ENCODE results near the gene NR1I2.

Gene NR1I2

DNA sequence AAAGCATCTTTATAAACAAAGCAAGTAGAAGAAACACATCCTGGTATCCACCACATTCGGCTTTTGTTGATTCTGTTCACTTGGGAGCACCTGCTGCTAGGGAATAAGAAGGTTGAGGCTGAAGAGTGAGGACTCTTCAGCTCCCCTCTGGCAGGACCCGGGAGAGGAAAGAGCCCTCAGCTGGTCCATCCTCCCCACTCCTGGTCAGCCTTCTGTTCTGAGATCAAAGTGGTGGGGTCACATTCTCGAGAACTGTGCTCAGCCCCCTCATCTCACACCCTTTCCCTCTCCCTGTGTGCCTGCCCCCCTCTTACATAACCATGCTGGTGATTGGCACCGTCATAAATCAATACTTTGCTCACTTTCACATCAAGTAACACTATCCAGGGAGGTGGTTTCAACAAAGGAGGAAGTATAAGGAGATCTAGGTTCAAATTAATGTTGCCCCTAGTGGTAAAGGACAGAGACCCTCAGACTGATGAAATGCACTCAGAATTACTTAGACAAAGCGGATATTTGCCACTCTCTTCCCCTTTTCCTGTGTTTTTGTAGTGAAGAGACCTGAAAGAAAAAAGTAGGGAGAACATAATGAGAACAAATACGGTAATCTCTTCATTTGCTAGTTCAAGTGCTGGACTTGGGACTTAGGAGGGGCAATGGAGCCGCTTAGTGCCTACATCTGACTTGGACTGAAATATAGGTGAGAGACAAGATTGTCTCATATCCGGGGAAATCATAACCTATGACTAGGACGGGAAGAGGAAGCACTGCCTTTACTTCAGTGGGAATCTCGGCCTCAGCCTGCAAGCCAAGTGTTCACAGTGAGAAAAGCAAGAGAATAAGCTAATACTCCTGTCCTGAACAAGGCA lies at the start of gene NR1I2:
TSS of gene NR1I2 (plus strand) at position 772 of the 869 bp plus-strand sequence.
- no peak for DNase-seq

DNA sequence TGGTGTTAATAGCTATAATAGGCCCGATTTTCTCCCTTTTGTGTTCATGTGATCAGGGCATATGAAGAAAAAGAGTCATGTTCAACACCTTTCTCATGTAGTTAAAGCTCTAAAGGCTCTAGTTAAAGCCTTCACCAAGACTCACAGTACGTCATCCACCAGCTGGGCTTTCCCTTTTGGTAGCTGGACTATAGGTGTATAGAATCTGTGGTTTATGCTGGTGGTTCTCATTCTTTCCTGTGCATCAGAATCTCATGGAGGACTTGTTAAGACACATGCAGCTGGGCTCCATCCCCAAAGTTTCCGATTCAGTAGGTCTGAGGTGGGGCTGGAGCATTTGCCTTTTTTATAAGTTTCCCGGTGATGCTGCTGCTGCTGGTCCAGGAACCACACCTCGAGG lies 48.1 kb upstream of the NR1I2 start:
- DNase-seq: no peak

DNA sequence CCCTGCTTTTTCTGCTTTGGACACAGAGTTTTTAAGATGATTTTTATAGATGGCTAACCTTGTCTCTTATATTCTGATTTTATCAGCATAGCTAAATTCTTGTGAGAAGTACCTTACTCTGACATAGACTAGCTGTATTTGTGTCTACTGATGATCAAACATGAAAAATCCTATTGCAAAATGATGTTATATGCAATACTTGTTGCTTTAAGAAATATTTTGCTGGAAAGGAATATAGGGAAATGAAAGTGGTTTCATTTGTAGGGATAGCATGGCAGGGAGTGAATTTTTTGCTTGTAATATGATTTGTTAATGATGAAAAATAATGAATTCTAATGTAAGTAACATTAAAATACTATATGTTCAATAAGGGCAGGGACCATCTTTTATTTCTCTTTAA lies 43.2 kb upstream of the NR1I2 start:
- DNase-seq: no peak

DNA sequence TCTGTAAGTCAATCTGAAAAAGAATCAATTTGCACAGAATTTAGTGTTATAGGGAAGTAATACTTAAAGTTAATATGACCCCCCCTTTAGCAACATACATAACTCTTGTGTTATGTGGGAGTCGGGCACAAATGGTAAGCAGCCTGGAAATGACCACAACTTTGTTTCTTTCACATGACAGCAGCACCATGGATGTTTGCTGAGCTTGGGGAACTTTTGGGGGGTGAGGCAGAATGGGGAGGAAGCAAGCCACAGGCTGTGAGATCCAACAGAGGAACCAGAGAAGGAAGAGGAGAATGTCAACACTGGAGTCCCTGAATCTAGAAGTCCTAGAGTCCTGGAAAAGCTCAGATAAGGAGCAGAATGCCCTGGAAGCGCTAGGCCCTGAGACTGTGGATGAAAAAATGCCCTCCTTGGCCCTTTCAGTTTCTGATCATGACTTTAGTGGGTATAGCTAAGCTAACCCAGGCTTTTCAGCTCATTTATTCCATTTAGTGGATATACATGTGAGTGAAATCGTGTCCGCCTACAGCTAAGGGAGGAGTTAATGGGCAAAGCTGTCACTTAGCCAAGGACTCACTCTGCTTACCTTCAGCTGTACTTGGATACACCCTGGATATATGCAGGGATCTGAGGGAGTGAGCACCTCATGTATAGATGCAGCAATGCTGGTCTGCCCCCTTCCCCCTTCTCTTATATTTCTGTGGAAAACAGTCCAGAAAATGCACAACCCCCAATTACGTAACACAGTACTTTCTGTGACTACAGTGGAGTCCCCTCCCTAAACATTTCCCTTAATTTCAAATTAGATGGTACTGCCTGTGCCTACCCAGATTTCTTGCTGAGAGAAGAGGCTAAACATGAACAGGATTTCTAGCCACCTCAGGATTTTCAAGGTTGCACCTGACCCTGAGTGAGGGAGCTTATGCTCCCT lies 40.0 kb upstream of the NR1I2 start:
- no peak for DNase-seq

- DNase-seq: no peak
Measured at GRCh38 chr3:119743921-119744320, 38.0 kb upstream of the NR1I2 start.

- DNase-seq: no peak
Measured at GRCh38 chr3:119745942-119746341, 36.0 kb upstream of the NR1I2 start.

GRCh38 chr3:119746423-119746822 lies 35.5 kb upstream of the NR1I2 start:
- no peak for DNase-seq

GRCh38 chr3:119747357-119747756 lies 34.5 kb upstream of the NR1I2 start:
- DNase-seq: no peak

DNA sequence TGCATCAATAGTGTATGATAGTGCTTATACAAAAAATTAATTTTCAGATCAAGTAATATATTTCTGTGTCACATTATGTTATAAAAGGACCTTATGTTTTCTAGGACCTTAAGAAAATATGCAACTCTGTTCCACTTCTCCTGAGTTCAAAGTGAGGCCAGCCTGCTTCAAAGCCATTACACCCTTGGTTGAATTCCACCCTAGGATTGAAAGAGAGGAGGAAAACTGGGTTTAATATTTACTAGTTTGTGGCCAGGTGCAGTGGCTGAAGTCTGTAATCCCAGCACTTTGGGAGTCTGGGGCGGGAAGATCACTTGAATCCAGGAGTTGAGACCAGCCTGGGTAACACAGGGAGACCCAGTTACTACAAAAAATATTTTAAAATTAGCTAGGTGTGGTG lies 32.9 kb upstream of the NR1I2 start:
- DNase-seq: no peak

DNA sequence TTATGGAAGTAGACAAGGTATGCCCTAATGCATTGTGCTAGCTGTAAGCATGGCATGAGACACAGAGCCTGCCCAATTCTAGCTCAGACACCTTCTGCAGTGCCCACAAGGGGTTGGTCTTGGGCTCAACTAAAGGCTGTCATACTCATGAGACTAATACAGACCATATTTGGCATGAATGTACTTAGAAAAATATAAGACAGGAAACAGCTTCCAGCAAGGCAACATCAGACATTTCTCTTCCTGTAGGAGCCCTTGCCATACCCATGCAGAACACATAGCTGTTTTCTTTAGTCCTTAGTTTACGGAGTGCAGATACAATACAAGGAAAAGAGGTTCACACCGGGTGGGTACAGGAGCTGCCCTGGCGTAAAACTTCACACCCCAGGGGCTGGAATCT lies 30.5 kb upstream of the NR1I2 start:
- no peak for DNase-seq

- DNase-seq: no peak
Measured at GRCh38 chr3:119759962-119760361, 21.9 kb upstream of the NR1I2 start.

DNA sequence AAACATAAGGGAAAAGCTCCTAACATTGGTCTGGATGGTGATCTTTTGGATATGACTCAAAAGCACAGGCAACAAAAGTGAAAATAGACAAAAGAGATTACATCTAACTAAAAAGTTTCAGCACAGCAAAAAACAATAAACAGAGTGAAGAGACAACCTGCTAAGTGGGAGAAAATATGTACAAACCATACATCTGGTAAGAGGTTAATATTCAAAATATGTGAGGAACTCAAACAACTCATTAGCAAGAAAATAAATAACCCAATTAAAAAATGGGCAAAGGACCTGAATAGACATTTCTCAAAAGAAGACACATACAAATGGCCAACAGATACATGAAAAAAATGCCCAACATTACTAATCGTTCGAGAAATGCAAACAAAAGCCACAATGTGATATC lies 19.0 kb upstream of the NR1I2 start:
- no peak for DNase-seq

GRCh38 chr3:119763466-119763865 lies 18.4 kb upstream of the NR1I2 start:
- no peak for DNase-seq

GRCh38 chr3:119765239-119765638 lies 16.7 kb upstream of the NR1I2 start:
- DNase-seq: no peak

DNA sequence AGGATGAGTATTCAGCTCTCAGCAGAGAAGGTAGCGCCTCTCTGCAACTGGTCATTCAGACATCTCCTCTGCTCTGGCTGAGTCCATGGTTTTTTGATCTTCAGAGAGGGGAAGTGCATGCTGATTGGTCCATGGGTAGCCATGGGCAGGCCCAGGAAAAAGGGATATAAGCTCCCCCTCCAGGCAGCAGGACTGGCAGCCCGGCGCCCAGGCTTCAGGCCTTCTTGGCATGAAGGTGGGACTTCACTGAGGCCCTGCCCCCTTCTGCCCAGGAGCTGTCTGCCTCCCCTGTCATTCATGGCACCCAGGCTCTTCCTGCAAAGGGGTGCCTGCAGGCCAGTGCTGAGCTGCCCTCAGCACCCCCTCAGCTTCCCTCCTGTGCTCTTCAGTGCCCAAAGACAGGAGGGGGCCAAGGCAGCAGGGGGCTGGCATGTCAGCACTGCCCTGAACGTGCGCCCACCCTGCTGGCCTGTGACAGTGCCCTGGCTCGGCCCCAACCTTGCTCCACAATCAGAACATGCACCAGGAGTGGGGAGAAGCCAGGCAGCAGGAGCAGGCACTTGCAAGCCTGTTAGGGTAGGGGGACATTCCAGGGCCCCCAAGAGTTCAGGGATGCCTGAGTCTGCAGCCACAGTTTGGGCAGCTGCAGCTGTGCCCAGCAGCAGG lies 13.8 kb upstream of the NR1I2 start:
- no peak for DNase-seq

DNA sequence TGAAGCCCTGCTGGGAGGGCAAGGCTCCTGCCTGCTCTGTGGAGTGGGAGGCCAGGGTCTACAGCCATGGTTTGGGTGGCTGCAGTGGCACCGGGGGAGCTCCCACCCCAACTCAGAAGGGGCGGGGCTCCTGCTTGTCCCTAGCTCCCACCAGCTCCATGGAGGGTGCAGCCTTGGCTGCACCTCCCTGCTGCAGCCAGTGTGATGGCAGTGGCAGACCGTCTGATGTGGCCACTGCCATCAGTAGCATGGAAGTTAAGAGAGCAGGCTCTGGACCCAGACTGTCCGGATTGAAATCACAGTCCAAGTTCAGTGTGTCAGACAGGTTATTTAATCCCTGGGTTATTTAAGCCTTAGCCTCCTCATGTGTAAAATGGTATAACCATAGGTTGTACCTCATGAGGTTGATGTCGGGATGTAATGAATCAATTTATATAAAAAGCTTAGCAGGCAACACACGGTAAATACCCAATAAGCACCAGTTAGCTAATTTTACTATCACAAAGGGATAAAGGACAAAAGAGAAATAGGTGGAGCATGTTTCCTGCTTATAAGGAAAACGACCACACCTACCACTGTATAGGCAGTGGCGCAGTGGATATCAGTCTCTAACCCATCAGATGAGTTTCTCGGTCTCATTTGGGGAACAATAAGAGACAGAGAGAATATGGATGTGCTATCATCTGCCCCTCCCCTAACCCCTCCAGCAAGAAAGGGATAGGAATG lies 13.1 kb upstream of the NR1I2 start:
- no peak for DNase-seq

- no peak for DNase-seq
Measured at GRCh38 chr3:119769394-119770149, 12.3 kb upstream of the NR1I2 start.

DNA sequence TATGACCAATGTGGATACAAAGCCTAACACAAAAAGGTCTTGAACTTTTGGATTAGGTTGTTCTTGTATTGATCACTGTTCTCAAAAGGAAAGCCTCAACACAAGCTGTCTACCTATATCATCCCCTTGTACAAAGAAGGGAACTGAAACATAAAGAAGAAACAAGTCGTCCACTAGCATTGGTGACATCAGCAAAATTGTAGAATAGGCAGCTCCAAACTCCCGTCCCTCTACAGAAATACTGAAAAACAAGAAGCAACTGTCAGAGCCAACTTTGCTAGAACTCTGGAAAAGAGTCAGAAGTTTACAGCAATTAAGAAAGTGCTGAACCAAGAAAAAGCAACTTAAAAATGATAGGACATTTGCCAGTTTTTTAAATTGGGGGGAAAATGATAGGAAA lies 7.5 kb upstream of the NR1I2 start:
- DNase-seq: no peak

GRCh38 chr3:119776304-119776703 lies 5.6 kb upstream of the NR1I2 start:
- no peak for DNase-seq

DNA sequence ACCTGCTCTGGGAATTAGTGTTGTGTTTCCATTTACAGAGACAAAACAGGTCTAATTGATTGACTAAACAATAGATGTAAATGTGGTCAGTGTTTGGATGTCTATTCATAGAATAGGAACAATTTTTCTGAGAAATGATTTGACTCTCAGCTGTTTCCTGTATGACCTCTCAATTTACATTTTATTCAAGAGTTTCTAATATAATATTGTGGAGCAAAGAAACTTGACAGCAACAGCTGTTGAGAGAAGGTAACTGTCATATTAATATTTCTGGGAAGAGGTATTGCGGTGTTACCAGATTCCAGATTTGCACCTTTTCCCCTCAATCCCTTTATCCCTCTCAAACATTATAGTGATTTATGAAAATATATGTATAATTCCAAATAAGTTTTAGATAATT lies 3.7 kb upstream of the NR1I2 start:
- no peak for DNase-seq

GRCh38 chr3:119778811-119779210 lies 3.1 kb upstream of the NR1I2 start:
- DNase-seq: no peak

Data from NCI-H1694 (cell line).